ENCODE results near the gene B3GNT9. TPM values are rescaled to one million over a fixed set of nuclear protein-coding genes. Genes with fewer than 3 reads are reported as not detected.

B3GNT9 gene
- total RNA-seq, 4 donors from 2014 or later: 4.1 to 13.1 (median 8.4) TPM

DNA sequence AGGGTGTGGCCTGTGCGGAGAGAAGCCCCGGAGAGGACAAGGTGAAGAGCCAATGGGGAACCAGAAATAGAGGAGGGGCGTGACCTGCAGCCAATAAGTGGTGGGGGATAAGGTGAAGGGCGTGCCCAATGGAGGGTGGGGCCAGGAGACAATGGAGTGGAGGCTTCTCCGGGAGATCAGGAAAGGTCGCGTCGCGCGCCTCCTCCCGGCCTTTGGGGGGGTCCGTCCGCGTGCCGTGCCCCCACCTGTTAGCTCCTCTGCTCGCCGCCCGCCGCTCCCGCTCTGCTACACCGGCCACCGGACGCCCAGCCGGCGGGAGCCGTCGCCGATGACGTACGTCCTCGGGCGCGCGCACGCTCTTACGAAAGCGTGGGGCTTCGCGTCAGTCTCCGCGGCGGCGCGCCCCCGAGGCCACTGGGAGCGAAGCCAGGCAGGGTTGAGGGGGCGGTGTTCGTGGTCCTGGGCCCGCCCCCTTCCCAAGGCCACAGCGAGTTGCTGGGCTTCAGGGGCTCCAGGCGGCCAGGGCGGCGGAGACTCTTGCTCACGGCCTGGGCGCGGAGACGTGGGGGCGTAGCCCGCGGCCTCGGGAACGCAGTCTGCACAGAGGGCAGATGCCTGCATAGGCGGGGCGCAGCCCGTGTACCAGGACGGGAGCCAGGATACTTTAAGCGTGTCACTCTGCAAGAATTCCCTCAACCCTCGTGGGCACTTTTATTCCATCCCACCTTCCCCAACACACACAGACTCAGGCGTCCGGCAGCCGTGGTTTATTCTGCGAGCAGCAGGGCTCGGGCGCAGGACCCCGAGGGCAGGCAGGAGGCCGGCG is 33.0 kb upstream of the B3GNT9 start, which contains the start of gene MATCAP1:
MATCAP1 (minus strand) TSS at position 337 of the 826 bp plus-strand sequence. CDS start 3,353 bp downstream, outside the sequence.
- H3K27ac ChIP-seq: peak within 1 kb of the TSS; percentile 93 to 99 (median 98)
- peak in 1 of 6 experiments; percentile 7 for TF ChIP-seq CTCF (IDR thresholded peaks at IDR 0.05)
- TF ChIP-seq POLR2A (IDR thresholded peaks at IDR 0.05): peak in 2 of 4 donors; percentile 45 to 63
- no peaks in the 10 kb centered on the region for H3K9me3 ChIP-seq
- peak; percentile 76 for DNase-seq
- H3K36me3 ChIP-seq: no peaks in the 10 kb centered on the region
- H3K4me1 ChIP-seq: peaks cover 26 to 65% (median 46%) of the 10 kb centered on the region in 3 donors
- 0 to 4% methylated on average over 6 to 8 of the region's 77 CpGs for WGBS, 2 donors
- no peaks in the 10 kb centered on the region for H3K27me3 ChIP-seq
- H3K4me3 ChIP-seq: peak within 1 kb of the TSS; percentile 58 to 94 (median 60)
- intact Hi-C loops (cut with DNase I): no loop called here

DNA sequence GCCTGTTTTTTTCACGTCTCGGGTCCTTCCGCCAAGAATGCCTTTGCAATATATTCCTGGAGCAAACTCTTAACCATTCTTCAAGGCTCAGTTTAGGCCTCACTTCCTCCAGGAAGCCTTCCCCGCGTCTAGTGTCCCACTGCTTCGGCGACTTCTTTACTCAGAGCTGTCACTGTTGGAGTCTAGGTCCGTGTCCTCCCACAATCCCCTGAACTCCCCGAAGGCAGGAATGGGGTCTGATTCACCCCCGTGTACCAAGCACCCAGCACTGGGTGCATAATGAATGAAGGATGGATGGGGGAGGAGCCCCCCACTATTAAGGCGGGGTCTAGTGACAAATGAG is 32.5 kb upstream of the B3GNT9 start:
- Histone ChIP-seq H3K36me3 (no peaks in the 10 kb centered on the region), H3K27me3 (no peaks in the 10 kb centered on the region), H3K4me3 (peak overlapping the region; percentile 58 to 94 (median 60)), H3K4me1 (peaks cover 32 to 71% (median 51%) of the 10 kb centered on the region in 3 donors), H3K27ac (peak overlapping the region; percentile 93 to 99 (median 98)), H3K9me3 (no peaks in the 10 kb centered on the region)
- no peak for TF ChIP-seq POLR2A (IDR thresholded peaks at IDR 0.05)
- TF ChIP-seq CTCF (IDR thresholded peaks at IDR 0.05): peak in 1 of 6 experiments; percentile 6
- intact Hi-C loops (cut with DNase I): no loop called here
- 7 to 8% methylated on average over 7 to 8 of the region's 11 CpGs for WGBS, 2 donors
- DNase-seq: no peak

DNA sequence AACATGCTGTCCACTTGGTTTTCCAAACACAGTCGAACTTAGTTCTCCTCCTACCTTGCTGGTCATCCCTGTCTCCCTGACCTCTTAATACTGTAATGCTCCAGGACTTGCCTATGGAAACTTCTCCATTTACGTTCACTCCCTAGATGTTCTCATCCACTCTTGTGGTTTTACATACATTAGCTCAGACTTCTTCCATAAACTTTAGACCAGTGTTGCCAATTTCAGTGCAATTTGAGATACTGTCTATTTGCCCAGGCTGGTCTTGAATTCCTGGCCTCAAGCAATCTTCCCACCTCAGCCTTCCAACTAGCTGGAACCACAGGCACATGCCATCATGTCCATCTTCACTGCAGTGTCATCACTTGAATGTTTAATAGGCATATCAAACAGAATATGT is 31.5 kb upstream of the B3GNT9 start:
- H3K4me1 ChIP-seq: peaks cover 41 to 81% (median 58%) of the 10 kb centered on the region in 3 donors
- H3K4me3 ChIP-seq: no peak overlapping the region

DNA sequence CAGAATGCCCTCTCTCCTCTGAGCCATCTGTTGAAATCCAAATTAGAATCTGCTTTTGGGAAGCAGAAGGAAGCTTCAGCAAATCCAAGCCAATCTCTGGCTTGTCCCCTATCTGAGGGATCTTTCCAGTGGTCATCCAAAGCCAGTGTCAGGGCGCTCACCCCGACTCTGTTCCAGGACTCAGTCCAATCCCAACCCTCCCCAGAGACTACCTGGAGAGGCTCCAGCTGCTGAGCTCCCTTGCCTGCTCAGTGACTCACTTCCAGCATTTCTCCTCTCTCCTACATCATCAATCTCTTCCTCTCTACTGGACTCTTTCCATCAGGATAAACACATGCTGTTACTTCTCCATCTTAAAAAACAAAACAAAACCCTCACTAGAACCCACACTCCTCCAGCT is 30.5 kb upstream of the B3GNT9 start:
- peaks cover 0 to 2% (median 0%) of the 10 kb centered on the region in 3 donors for H3K36me3 ChIP-seq
- peaks cover 42 to 90% (median 64%) of the 10 kb centered on the region in 3 donors for H3K4me1 ChIP-seq
- H3K9me3 ChIP-seq: no peaks in the 10 kb centered on the region
- no peak for DNase-seq
- TF ChIP-seq CTCF (IDR thresholded peaks at IDR 0.05) (no peak), POLR2A (IDR thresholded peaks at IDR 0.05) (no peak)
- peak overlapping the region; percentile 16 to 90 (median 75) for H3K27ac ChIP-seq
- no peaks in the 10 kb centered on the region for H3K27me3 ChIP-seq
- no peak overlapping the region for H3K4me3 ChIP-seq
- 18 to 30% methylated on average over 2 of the region's 2 CpGs for WGBS, 2 donors
- intact Hi-C loops (cut with DNase I): no loop called here

More for the DNA sequence above, 31.5 kb upstream of the B3GNT9 start:
- TF ChIP-seq POLR2A (IDR thresholded peaks at IDR 0.05) (no peak), CTCF (IDR thresholded peaks at IDR 0.05) (no peak)
- H3K27ac ChIP-seq: peak overlapping the region in 3 of 4 donors; percentile 93 to 99 (median 99)
- intact Hi-C loops (cut with DNase I): no loop called here
- no peaks in the 10 kb centered on the region for H3K27me3 ChIP-seq
- H3K9me3 ChIP-seq: no peaks in the 10 kb centered on the region
- DNase-seq: no peak
- 63 to 80% methylated on average over 2 of the region's 2 CpGs for WGBS, 2 donors
- no peaks in the 10 kb centered on the region for H3K36me3 ChIP-seq

- Histone ChIP-seq H3K36me3 (peaks cover 0 to 12% (median 0%) of the 10 kb centered on the region in 3 donors), H3K27ac (peak overlapping the region in 2 of 4 donors; percentile 88 to 90), H3K4me1 (peaks cover 39 to 94% (median 59%) of the 10 kb centered on the region in 3 donors), H3K9me3 (no peaks in the 10 kb centered on the region), H3K27me3 (no peaks in the 10 kb centered on the region), H3K4me3 (no peak overlapping the region)
- DNase-seq: no peak
- no peak for TF ChIP-seq CTCF (IDR thresholded peaks at IDR 0.05)
- TF ChIP-seq POLR2A (IDR thresholded peaks at IDR 0.05): no peak
- 80 to 100% methylated on average over 1 of the region's 16 CpGs for WGBS, 2 donors
- intact Hi-C loops (cut with DNase I): no loop called here
Measured at GRCh38 chr16:67180166-67180565, 29.4 kb upstream of the B3GNT9 start.
